ENCODE measurements around the gene PSG11.
A peak's percentile ranks its signal among the peaks of the same experiment; 100 is the strongest.
"Not testable (repeated sequence)": the region's sequence is repeated elsewhere in the genome, so short reads cannot be mapped to it uniquely, and the experiment has no call there.

Gene PSG11

GRCh38 chr19:42989186-42989585, 37.1 kb downstream of the PSG11 start:
- not testable (repeated sequence) for DNase-seq (ENCODE audit: low read depth)

- DNase-seq (ENCODE audit: low read depth): not testable (repeated sequence)
Observed at GRCh38 chr19:42988206-42988605, 38.1 kb downstream of the PSG11 start.

- DNase-seq (ENCODE audit: low read depth): peak; percentile 13
Observed at GRCh38 chr19:42985588-42985987, 40.7 kb downstream of the PSG11 start.

- not testable (repeated sequence) for DNase-seq (ENCODE audit: low read depth)
Observed at GRCh38 chr19:42982111-42982510, 44.2 kb downstream of the PSG11 start.

GRCh38 chr19:42971451-42971850, 54.8 kb downstream of the PSG11 start:
- DNase-seq (ENCODE audit: low read depth): not testable (repeated sequence)

GRCh38 chr19:42965176-42965575, 61.1 kb downstream of the PSG11 start:
- DNase-seq (ENCODE audit: low read depth): no peak

GRCh38 chr19:42961119-42961518, 65.2 kb downstream of the PSG11 start:
- DNase-seq (ENCODE audit: low read depth): no peak
